Activated naive CD8-positive, alpha-beta T cell (primary cell): ENCODE results near the gene UBR1.

ENCODE experiments used
- H3K27ac Mint-ChIP-seq: one replicate; pipeline ENCODE4 v1.8.0; 2021; ENCODE audit warnings: mixed read lengths
- H3K27me3 Mint-ChIP-seq: one replicate; pipeline ENCODE4 v1.8.0; 2021; ENCODE audit warnings: mixed read lengths
- H3K36me3 Mint-ChIP-seq: one replicate; pipeline ENCODE4 v1.8.0; 2021; ENCODE audit warnings: mixed read lengths
- H3K4me1 Mint-ChIP-seq: one replicate; pipeline ENCODE4 v1.8.0; 2021; ENCODE audit warnings: low read depth, mixed read lengths
- H3K4me3 Mint-ChIP-seq: one replicate; pipeline ENCODE4 v1.8.0; 2021; ENCODE audit warnings: mild to moderate bottlenecking, mixed read lengths
- H3K9me3 Mint-ChIP-seq: one replicate; pipeline ENCODE4 v1.8.0; 2021; ENCODE audit warnings: low read depth, mixed read lengths

UBR1 gene

DNA sequence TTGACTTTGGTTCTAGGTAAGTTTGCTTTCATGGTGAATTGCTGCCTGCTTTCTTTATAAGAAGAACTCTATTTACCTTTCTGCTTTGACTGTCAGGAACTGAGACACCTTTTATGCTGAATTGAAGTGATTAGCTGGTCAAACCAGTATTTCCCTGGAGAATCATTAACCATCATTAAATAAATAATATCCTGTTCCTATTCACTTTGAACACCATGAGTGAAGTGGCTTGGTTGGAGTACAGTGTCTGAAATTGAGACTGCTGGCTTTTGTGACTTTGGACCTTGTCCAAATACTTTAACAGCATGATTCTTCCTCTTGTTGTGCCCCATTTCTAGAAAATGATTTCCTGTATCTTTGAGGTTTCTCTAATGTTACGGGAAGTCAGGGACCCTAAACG lies 21.9 kb upstream of the UBR1 start:
- no peak overlapping the region for H3K4me3 Mint-ChIP-seq
- H3K27ac Mint-ChIP-seq = no peak overlapping the region
- H3K36me3 Mint-ChIP-seq = peaks cover 4% of the 10 kb centered on the region
- peaks cover 10% of the 10 kb centered on the region for H3K27me3 Mint-ChIP-seq
- H3K4me1 Mint-ChIP-seq = peaks cover 12% of the 10 kb centered on the region
- no peaks in the 10 kb centered on the region for H3K9me3 Mint-ChIP-seq

DNA sequence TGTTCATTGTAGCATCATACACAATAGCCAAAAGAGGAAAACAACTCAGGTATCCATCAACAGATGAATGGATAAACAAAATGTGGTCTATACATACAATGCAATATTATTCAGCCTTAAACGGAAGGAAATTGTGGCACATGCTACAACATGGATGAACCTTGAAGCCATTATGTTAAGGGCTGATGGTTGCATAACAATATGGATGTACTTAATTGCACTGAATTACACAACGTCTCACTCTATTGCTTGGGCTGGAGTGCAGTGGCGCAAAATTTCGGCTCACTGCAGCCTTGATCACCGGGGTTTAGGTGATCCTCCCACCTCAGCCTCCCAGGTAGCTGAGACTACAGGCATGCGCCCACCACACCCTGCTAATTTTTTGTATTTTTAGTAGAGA lies 20.5 kb upstream of the UBR1 start:
- peaks cover 19% of the 10 kb centered on the region for H3K4me1 Mint-ChIP-seq

DNA sequence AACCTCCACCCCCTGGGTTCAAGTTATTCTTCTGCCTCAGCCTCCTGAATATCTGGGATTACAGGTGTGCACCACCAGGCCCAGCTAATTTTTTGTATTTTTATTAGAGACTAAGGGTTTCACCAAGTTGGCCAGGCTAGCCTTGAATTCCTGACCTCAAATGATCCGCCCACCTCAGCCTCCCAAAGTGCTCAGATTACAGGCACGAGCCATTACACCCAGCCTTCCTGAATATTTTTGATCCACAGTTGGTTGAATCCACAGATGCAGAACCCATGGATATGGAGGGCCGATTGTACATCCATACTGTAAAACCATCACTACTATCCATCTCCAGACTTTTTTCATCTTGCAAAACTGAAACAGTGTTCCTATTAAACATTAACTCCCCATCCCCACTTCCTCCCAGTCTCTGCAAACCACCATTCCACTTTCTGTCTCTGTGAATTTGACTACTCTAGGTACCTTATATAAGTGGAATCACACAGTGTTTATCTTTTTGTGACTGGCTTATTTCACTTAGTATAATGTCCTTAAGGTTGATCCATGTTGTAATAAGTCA lies 19.3 kb upstream of the UBR1 start:
- Mint-ChIP-seq H3K27ac (no peak overlapping the region), H3K4me3 (no peak overlapping the region), H3K36me3 (peaks cover 4% of the 10 kb centered on the region), H3K4me1 (peaks cover 19% of the 10 kb centered on the region), H3K27me3 (peaks cover 8% of the 10 kb centered on the region), H3K9me3 (no peaks in the 10 kb centered on the region)

More for the DNA sequence above, 20.5 kb upstream of the UBR1 start:
- Mint-ChIP-seq H3K4me3 (no peak overlapping the region), H3K27ac (no peak overlapping the region), H3K27me3 (peaks cover 10% of the 10 kb centered on the region), H3K36me3 (peaks cover 4% of the 10 kb centered on the region), H3K9me3 (no peaks in the 10 kb centered on the region)

DNA sequence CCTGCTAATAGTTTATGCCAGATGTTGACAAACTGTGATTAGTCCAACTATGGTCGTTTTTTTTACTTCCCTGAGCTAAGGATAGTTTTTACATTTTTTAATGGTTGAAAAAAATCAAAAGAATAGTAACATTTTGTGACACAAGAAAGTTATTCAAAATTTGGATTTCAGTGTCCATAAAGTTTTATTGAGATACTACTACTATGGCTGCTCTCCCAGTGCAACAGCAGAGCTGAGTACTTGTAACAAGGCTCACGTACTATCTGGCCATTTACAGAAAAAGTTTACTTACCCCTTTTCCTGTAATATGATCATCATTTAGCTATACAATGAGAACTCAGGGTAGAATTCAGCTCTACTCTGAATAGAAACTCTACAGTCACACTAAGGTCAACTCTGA lies 16.0 kb upstream of the UBR1 start:
- H3K9me3 Mint-ChIP-seq = no peaks in the 10 kb centered on the region
- H3K4me3 Mint-ChIP-seq = peak overlapping the region; percentile 40
- no peaks in the 10 kb centered on the region for H3K36me3 Mint-ChIP-seq
- peaks cover 14% of the 10 kb centered on the region for H3K4me1 Mint-ChIP-seq
- no peak overlapping the region for H3K27ac Mint-ChIP-seq
- H3K27me3 Mint-ChIP-seq = peaks cover 6% of the 10 kb centered on the region

DNA sequence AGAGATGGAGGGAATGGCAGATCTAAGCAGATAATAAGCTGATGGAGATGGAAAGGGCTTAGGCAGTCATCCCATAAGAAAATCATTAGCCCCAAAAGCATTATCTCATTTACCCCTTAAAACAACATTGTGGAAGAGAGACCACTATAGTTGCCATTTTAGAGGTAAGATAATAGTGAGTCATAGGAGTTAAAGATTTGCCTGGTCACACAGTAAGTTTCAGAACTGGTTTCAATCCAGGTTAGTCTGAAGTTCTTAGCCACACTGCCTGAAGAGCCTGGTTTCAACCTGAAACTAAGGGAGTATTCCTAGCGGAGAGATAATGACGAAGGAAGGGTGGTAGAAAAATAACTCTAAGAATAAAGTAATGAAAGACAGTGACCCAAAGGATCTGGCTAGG lies 13.0 kb upstream of the UBR1 start:
- peaks cover 8% of the 10 kb centered on the region for H3K27me3 Mint-ChIP-seq
- H3K4me3 Mint-ChIP-seq = no peak overlapping the region
- no peaks in the 10 kb centered on the region for H3K9me3 Mint-ChIP-seq
- peaks cover 14% of the 10 kb centered on the region for H3K4me1 Mint-ChIP-seq
- H3K36me3 Mint-ChIP-seq = no peaks in the 10 kb centered on the region
- no peak overlapping the region for H3K27ac Mint-ChIP-seq

DNA sequence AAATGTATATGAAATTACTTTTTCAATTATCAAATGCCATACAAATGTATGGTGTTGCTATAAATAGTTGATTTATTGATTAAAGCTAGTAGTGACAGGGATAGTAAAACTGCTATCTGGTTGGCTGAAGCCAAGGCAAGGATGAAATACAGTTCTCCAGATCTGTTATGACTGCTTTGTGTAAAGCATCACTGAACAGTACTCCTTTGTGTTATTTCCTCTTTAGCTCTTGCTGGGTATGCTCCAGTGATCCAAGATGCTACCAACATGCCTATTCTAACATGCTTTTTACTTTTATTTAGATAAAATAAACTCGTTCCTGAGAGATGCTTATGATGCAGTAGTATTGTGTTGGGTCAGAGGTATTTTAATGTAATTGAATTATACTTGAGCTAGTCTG lies 12.4 kb upstream of the UBR1 start:
- Mint-ChIP-seq H3K9me3 (no peaks in the 10 kb centered on the region), H3K36me3 (no peaks in the 10 kb centered on the region), H3K4me1 (peaks cover 12% of the 10 kb centered on the region), H3K4me3 (no peak overlapping the region), H3K27me3 (peaks cover 7% of the 10 kb centered on the region), H3K27ac (no peak overlapping the region)

DNA sequence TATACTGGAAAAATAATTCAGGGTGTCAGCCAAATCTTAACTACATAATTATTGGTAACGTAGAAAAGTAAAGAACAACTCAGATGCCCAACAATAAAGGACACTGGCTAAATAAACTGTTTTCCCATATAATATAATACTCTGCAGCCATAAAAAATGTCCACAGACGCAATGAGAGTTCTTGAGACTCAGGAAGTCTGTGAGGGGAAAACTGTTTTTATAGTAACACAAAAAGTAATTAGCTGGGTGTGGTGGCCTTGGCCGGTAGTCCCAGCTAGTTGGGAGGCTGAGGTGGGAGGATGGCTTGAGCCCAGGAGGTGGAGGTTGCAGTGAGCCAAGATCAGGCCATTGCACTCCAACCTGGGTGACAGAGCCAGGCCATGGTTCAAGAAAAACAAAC lies 5.5 kb upstream of the UBR1 start:
- no peak overlapping the region for H3K4me3 Mint-ChIP-seq
- H3K9me3 Mint-ChIP-seq = no peaks in the 10 kb centered on the region
- H3K4me1 Mint-ChIP-seq = peaks cover 4% of the 10 kb centered on the region
- peaks cover 5% of the 10 kb centered on the region for H3K27me3 Mint-ChIP-seq
- H3K27ac Mint-ChIP-seq = no peak overlapping the region
- no peaks in the 10 kb centered on the region for H3K36me3 Mint-ChIP-seq

DNA sequence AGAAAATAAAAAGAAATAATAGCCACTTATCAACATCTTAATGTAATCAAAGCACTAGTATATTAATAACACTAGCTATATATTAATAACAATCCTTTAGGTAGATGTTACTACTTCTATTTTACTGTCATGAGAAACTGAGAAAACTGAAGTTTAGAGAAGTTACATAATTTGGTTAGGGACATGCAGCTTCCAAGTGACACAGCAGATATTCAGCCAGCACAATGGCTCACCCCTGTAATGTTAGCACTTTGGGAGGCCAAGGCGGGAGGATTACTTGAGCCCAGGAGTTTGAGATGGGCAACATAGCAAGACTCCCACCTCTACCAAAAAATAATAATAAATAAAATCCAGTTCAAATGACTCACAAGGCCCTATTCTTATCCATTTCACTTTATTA lies 1.9 kb upstream of the UBR1 start:
- no peak overlapping the region for H3K4me3 Mint-ChIP-seq
- H3K4me1 Mint-ChIP-seq = peaks cover 30% of the 10 kb centered on the region
- peaks cover 4% of the 10 kb centered on the region for H3K36me3 Mint-ChIP-seq
- no peaks in the 10 kb centered on the region for H3K9me3 Mint-ChIP-seq
- H3K27ac Mint-ChIP-seq = no peak overlapping the region
- H3K27me3 Mint-ChIP-seq = peaks cover 2% of the 10 kb centered on the region

DNA sequence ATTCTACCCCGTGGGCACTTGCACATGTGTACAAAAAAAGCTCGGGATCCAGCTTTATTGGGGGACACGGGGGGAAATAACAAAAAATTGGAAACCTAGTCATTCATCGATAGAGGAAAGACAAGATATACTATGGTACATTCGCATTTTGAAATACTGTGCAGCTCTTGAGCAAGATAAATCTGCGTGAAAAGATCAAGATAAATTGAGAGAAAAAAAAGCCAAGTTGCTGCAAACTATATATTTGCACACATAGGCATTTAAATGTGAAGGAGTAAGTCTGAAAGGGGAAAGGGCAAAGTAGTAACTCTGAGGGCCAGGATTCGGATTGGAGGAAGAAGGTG lies 620 bp upstream of the UBR1 start:
- H3K9me3 Mint-ChIP-seq = no peaks in the 10 kb centered on the region
- peaks cover 13% of the 10 kb centered on the region for H3K36me3 Mint-ChIP-seq
- peaks cover 39% of the 10 kb centered on the region for H3K4me1 Mint-ChIP-seq
- peak overlapping the region; percentile 96 for H3K27ac Mint-ChIP-seq
- peaks cover 2% of the 10 kb centered on the region for H3K27me3 Mint-ChIP-seq
- H3K4me3 Mint-ChIP-seq = peak overlapping the region; percentile 98

DNA sequence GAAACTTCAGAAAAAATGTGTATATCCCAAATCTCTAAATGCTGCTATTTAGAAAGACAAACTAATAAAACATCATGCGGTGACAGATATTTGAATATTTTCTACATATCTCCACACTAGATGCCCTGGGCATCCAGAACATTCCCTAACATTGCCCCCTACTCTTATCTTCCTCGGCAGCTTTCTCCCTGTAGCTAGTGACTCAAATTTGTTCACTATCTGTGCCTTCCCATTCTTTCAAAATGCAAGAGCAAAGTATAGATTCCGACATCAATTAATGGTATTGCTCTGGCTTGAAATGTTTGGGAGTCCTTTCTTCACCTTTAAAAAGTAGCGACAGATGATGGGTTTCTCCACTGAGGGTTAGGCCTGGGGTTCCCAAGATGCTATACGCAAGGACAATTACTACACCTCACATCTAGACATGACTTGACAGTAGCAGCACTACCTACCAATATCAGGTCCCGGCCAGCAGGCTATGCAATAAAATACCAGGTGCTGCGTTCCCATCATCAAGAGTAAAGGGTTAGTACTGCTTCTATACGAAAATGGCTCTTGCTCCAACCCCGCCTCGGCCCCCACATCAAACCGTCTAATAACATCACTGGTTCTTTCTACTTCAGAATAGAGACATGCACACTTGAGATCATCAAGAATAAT lies 631 bp downstream of the UBR1 start:
- Mint-ChIP-seq H3K4me1 (peaks cover 49% of the 10 kb centered on the region), H3K27ac (peak overlapping the region; percentile 96), H3K9me3 (no peaks in the 10 kb centered on the region), H3K27me3 (peaks cover 2% of the 10 kb centered on the region), H3K36me3 (peaks cover 17% of the 10 kb centered on the region), H3K4me3 (peak overlapping the region; percentile 98)

DNA sequence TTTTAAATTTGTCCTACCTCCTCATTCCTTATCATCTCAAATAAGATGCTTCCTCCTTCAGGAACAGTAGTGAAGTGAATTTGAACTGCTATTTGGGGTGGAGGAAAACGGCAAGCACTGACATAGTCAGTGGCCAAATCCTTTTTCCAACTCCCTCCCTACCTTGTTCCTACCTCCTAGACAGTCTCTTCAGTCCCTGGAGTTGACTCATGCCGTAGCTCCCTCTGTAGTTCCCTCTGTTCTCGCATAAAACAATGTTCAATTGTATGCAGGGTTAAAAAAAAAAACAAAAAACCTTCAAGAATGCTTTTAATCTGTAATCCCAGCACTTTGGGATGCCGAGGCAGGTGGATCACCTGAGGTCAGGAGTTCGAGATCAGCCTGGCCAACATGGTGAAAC lies 1.4 kb downstream of the UBR1 start:
- no peaks in the 10 kb centered on the region for H3K9me3 Mint-ChIP-seq
- peak overlapping the region; percentile 16 for H3K27ac Mint-ChIP-seq
- peaks cover 54% of the 10 kb centered on the region for H3K4me1 Mint-ChIP-seq
- peaks cover 2% of the 10 kb centered on the region for H3K27me3 Mint-ChIP-seq
- H3K36me3 Mint-ChIP-seq = peaks cover 21% of the 10 kb centered on the region
- peak overlapping the region; percentile 77 for H3K4me3 Mint-ChIP-seq

DNA sequence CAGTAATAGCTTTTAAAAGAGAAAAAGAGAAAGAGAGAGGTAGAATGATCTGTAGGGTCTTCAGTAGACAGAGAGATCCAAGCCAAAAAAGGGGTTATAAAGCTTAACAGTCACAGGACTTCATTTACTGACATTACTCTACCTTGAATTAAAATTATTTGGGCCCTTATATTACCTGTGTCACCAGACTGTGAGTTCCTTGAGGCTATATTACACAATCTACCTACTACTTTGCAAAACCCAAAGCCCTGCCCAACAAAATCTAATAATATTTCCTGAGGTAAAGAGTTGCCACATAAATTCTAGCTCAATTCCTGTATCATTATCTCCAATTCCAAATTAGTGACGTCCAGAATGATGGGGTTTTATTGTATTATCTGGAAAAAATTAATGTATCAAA lies 1.9 kb downstream of the UBR1 start:
- no peak overlapping the region for H3K27ac Mint-ChIP-seq
- H3K36me3 Mint-ChIP-seq = peaks cover 21% of the 10 kb centered on the region
- H3K4me3 Mint-ChIP-seq = peak overlapping the region; percentile 77
- H3K9me3 Mint-ChIP-seq = no peaks in the 10 kb centered on the region
- H3K4me1 Mint-ChIP-seq = peaks cover 56% of the 10 kb centered on the region
- H3K27me3 Mint-ChIP-seq = peaks cover 2% of the 10 kb centered on the region

DNA sequence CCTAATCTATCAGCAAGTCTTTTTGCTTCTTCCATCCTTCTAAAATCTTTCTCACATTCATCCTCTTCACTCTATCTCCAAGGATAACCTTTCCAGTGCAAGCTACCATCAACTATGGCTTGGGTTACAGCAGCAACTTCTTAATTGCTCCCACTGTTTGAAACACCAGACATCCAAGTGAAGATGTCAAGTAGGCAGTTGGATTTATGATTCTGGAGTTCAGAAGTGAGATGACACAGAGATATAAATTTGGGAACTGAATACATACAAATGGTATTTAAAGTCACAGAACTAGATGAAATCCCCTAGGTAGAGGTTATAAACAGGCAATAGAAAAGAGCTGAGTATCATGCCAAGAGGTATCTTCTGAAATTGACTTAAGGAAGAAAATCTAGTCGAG lies 3.7 kb downstream of the UBR1 start:
- peaks cover 71% of the 10 kb centered on the region for H3K4me1 Mint-ChIP-seq
- peaks cover 21% of the 10 kb centered on the region for H3K36me3 Mint-ChIP-seq
- no peak overlapping the region for H3K27ac Mint-ChIP-seq

DNA sequence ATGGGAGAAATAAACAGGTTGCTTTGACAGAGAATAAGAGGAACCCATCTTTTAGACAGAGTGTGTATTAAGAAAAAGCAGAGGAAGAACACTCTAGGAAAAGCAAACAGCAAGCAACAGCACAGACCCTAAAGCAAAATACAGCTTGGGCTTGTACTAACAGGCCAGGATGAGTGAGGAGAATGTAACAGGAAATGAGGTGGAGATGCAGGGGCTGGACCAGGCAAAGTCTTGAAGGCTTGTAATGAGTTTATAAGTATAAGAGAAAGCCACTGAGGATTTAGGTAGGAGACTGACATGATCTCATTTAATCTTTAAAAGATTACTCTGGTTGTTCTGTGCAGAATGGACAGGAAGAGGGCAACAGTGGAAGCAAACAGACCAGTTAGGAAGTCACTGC lies 4.9 kb downstream of the UBR1 start:
- Mint-ChIP-seq H3K4me1 (peaks cover 72% of the 10 kb centered on the region), H3K4me3 (peak overlapping the region; percentile 58), H3K9me3 (no peaks in the 10 kb centered on the region), H3K36me3 (peaks cover 28% of the 10 kb centered on the region), H3K27me3 (no peaks in the 10 kb centered on the region), H3K27ac (no peak overlapping the region)

More for the DNA sequence above, 3.7 kb downstream of the UBR1 start:
- H3K27me3 Mint-ChIP-seq = no peaks in the 10 kb centered on the region
- no peaks in the 10 kb centered on the region for H3K9me3 Mint-ChIP-seq
- peak overlapping the region; percentile 23 for H3K4me3 Mint-ChIP-seq

DNA sequence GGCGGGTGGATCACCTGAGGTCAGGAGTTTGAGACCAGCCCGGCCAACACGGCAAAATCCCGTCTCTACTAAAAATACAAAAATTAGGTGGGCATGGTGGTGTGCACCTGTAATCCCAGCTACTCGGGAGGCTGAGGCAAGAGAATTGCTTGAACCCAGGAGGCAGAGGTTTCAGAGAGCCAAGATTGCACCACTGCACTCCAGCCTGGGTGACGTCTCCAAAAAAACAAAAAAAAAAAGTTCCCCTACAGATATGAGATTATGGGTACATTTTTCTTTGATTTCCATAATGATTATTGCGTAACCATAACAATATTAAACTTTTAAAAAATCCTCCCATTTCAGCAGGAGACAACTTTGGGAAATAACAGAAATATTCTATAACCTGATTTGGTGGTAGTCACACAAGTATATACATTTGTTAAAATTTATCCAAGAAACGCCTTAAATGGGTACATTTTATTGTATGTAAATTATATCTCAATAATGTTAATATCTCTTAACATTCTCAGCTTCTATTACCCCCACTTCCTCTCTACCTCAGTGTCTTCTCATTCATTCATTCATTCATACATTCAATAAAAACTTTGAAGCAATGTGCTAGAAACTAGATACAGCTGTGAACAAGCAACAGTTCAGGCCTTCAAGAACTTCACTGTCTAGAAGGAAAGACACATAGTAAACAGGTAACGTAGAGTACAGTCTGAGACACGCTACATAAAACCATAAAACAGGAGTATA lies 6.6 kb downstream of the UBR1 start:
- H3K4me1 Mint-ChIP-seq = peaks cover 79% of the 10 kb centered on the region
- no peak overlapping the region for H3K27ac Mint-ChIP-seq
- H3K36me3 Mint-ChIP-seq = peaks cover 34% of the 10 kb centered on the region
- H3K27me3 Mint-ChIP-seq = no peaks in the 10 kb centered on the region
- H3K9me3 Mint-ChIP-seq = no peaks in the 10 kb centered on the region
- H3K4me3 Mint-ChIP-seq = no peak overlapping the region
